HS-27A (cell line): Measurements from ENCODE around the gene GAPDHS.
A peak's percentile ranks its signal among the peaks of the same experiment; 100 is the strongest.

ENCODE experiments used
- DNase-seq: peaks from one replicate; pipeline ENCODE4 v3.0.0-alpha.2; 2012; ENCODE audit warnings: low read depth, missing footprints

Gene GAPDHS

GRCh38 chr19:35533201-35533821 is at the start of gene GAPDHS:
TSS of gene GAPDHS (plus strand) at chr19:35533456. CDS start at chr19:35533528, 72 bp downstream.
- no peak for DNase-seq

- no peak for DNase-seq
Measured at GRCh38 chr19:35484252-35485036, 48.8 kb upstream of the GAPDHS start.

GRCh38 chr19:35486268-35486708 is 47.0 kb upstream of the GAPDHS start:
- no peak for DNase-seq

- DNase-seq = no peak
Measured at GRCh38 chr19:35487656-35488182, 45.5 kb upstream of the GAPDHS start.

GRCh38 chr19:35488677-35489076 is 44.6 kb upstream of the GAPDHS start:
- DNase-seq = no peak

- no peak for DNase-seq
Measured at GRCh38 chr19:35490364-35490763, 42.9 kb upstream of the GAPDHS start, which contains the start of gene KRTDAP. TSS of gene KRTDAP (minus strand) at chr19:35490464. CDS start at chr19:35490442, 22 bp downstream.

- no peak for DNase-seq
Measured at GRCh38 chr19:35491836-35492360, 41.4 kb upstream of the GAPDHS start.

- no peak for DNase-seq
Measured at GRCh38 chr19:35493971-35494370, 39.3 kb upstream of the GAPDHS start.

- peak; percentile 54 for DNase-seq
Measured at GRCh38 chr19:35495107-35496064, 37.9 kb upstream of the GAPDHS start.

- no peak for DNase-seq
Measured at GRCh38 chr19:35497406-35497805, 35.9 kb upstream of the GAPDHS start.

GRCh38 chr19:35498220-35498619 is 35.0 kb upstream of the GAPDHS start:
- no peak for DNase-seq

GRCh38 chr19:35498984-35499527 is 34.2 kb upstream of the GAPDHS start:
- DNase-seq = no peak

GRCh38 chr19:35500611-35501010 is 32.6 kb upstream of the GAPDHS start:
- no peak for DNase-seq

GRCh38 chr19:35501684-35502083 is 31.6 kb upstream of the GAPDHS start:
- no peak for DNase-seq

- no peak for DNase-seq
Measured at GRCh38 chr19:35502751-35503150, 30.5 kb upstream of the GAPDHS start.

GRCh38 chr19:35506011-35506410 is 27.2 kb upstream of the GAPDHS start:
- DNase-seq = no peak

GRCh38 chr19:35507561-35507960 is 25.7 kb upstream of the GAPDHS start:
- no peak for DNase-seq

- no peak for DNase-seq
Measured at GRCh38 chr19:35508129-35508528, 25.1 kb upstream of the GAPDHS start.

- no peak for DNase-seq
Measured at GRCh38 chr19:35509018-35509652, 24.1 kb upstream of the GAPDHS start.

GRCh38 chr19:35509861-35510625 is 23.2 kb upstream of the GAPDHS start:
- peak; percentile 64 for DNase-seq
